Neural cell (in vitro differentiated cells): Measurements from ENCODE around the gene CRACDL. TPM values are rescaled to one million over a fixed set of nuclear protein-coding genes. Genes with fewer than 3 reads are reported as not detected.

ENCODE experiments used
- H2AFZ ChIP-seq: fragments of 200-600, 300-800 bp; sonication (generic), shearing (Covaris generic); 2 replicates; pipeline ENCODE4 v1.6.0; 2014; ENCODE audit warnings: low read depth, mild to moderate bottlenecking, antibody characterized with exemption, low read length, moderate library complexity
- H3F3A ChIP-seq: fragments of 200-600 bp; shearing (Covaris generic); 2 replicates; pipeline ENCODE4 v1.6.1; 2016; ENCODE audit warnings: mild to moderate bottlenecking, moderate library complexity, mixed read lengths, antibody characterized with exemption, low read length; ENCODE audit not compliant: insufficient read depth, poor library complexity, severe bottlenecking
- H3K27ac ChIP-seq: fragments of 200-600, 300-800 bp; sonication (generic), shearing (Covaris generic); 2 replicates; pipeline ENCODE4 v1.5.1; 2014; ENCODE audit warnings: mild to moderate bottlenecking, low read length, moderate library complexity
- H3K27me3 ChIP-seq: fragments of 300-800, 200-600 bp; sonication (generic), shearing (Covaris generic); 2 replicates; pipeline ENCODE4 v1.6.0; 2014; ENCODE audit warnings: mild to moderate bottlenecking, low read depth, low read length, moderate library complexity; ENCODE audit not compliant: insufficient read depth
- H3K36me3 ChIP-seq: fragments of 300-800, 200-600 bp; sonication (generic), shearing (Covaris generic); 2 replicates; pipeline ENCODE4 v1.5.1; 2014; ENCODE audit warnings: mild to moderate bottlenecking, antibody characterized with exemption, low read length, moderate library complexity; ENCODE audit not compliant: insufficient read depth
- H3K4me2 ChIP-seq: fragments of 300-800, 200-600 bp; sonication (generic), shearing (Covaris generic); 2 replicates; pipeline ENCODE4 v1.6.0; 2014; ENCODE audit warnings: mild to moderate bottlenecking, low read length
- H3K4me3 ChIP-seq: fragments of 300-800, 200-600 bp; sonication (generic), shearing (Covaris generic); 2 replicates; pipeline ENCODE4 v1.5.1; 2014; ENCODE audit warnings: mild to moderate bottlenecking, low read length, moderate library complexity
- H3K79me2 ChIP-seq: fragments of 200-600 bp; shearing (Covaris generic); replicated peaks from 2 replicates; pipeline ENCODE4 v1.6.0; 2014; ENCODE audit warnings: mild to moderate bottlenecking, low read length, moderate library complexity; ENCODE audit not compliant: insufficient read depth
- H3K9ac ChIP-seq: fragments of 300-800, 200-600 bp; sonication (generic), shearing (Covaris generic); 2 replicates; pipeline ENCODE4 v1.6.1; 2016; ENCODE audit warnings: mild to moderate bottlenecking, low read length, mixed read lengths
- H3K9me2 ChIP-seq: fragments of 200-600 bp; shearing (Covaris generic); 2 replicates; pipeline ENCODE4 v1.6.1; 2016; ENCODE audit warnings: mild to moderate bottlenecking, low read length, mixed read lengths; ENCODE audit not compliant: insufficient read depth
- H3K9me3 ChIP-seq: fragments of 200-600, 300-800 bp; sonication (generic), shearing (Covaris generic); 2 replicates; pipeline ENCODE4 v1.6.1; 2016; ENCODE audit warnings: mild to moderate bottlenecking, mixed run types, low read length, moderate library complexity, mixed read lengths
- H4K20me1 ChIP-seq: fragments of 200-600 bp; shearing (Covaris generic); 2 replicates; pipeline ENCODE4 v1.6.1; 2016; ENCODE audit warnings: mild to moderate bottlenecking, mixed run types; ENCODE audit not compliant: insufficient read depth
- EZH2 ChIP-seq: fragments of 200-600, 300-800 bp; shearing (Covaris generic), sonication (generic); IDR thresholded peaks from 2 replicates; pipeline ENCODE4 v1.6.1; 2014; ENCODE audit warnings: antibody characterized with exemption, low read length, borderline replicate concordance, mild to moderate bottlenecking; ENCODE audit not compliant: insufficient read depth, poor library complexity, severe bottlenecking
- MXI1 ChIP-seq: fragments of 450-650 bp; conservative IDR thresholded peaks from 2 replicates; pipeline ENCODE4 v1.6.1; 2014; ENCODE audit warnings: antibody characterized with exemption, mild to moderate bottlenecking; ENCODE audit not compliant: poor library complexity, severe bottlenecking
- POLR2AphosphoS5 ChIP-seq: IDR thresholded peaks from 2 replicates; pipeline ENCODE4 v1.6.1; 2012
- RAD21 ChIP-seq: fragments of 450-650 bp; conservative IDR thresholded peaks from 2 replicates; pipeline ENCODE4 v1.6.1; 2014; ENCODE audit warnings: antibody characterized with exemption, mild to moderate bottlenecking, moderate library complexity
- SMC3 ChIP-seq: fragments of 450-650 bp; conservative IDR thresholded peaks from 2 replicates; pipeline ENCODE4 v1.6.1; 2014; ENCODE audit warnings: antibody characterized with exemption, mild to moderate bottlenecking, moderate library complexity; ENCODE audit not compliant: poor library complexity
- TAF1 ChIP-seq: IDR thresholded peaks from 2 replicates; pipeline ENCODE4 v1.6.1; 2012; ENCODE audit warnings: low read depth
- polyA plus RNA-seq: library from polyadenylated mRNA; depleted of rRNA; stranded (reverse); fragments of >200 nt; gene quantifications from 2 replicates; pipeline ENCODE4 v1.2.3, GENCODE V29; 2014
- TF ChIP-seq, protein P1 (sequence below): IDR thresholded peaks from 2 replicates; pipeline ENCODE4 v1.6.1; 2012; ENCODE audit warnings: borderline replicate concordance
- TF ChIP-seq, protein P2 (sequence below): fragments of 450-650 bp; IDR thresholded peaks from 2 replicates; pipeline ENCODE4 v1.5.1; 2014; ENCODE audit warnings: antibody characterized with exemption, mild to moderate bottlenecking, moderate library complexity; ENCODE audit not compliant: poor library complexity, severe bottlenecking

CRACDL gene
- polyA plus RNA-seq, 1 donor from 2014 or later, result 0.85 TPM

DNA sequence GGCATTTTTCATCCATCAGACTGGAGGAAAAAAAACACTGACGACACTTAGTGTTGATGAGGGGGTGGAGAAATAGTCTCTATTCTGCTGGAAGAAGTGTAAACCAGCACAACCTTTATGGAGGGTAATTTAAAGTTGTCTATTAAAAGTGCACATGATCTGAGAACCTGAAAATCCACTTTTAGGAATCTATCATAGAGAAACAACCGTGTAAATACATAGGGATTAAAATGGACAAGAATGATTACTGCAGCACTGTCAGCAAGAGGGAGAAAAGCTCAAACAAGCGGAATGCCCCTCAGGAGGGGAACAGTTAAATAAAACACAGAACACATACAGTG, 125.5 kb downstream of the CRACDL start:
- Histone ChIP-seq H3K27ac (no peak overlapping the region), H3K4me2 (no peak overlapping the region), H3F3A (no peaks in the 10 kb centered on the region), H3K27me3 (no peaks in the 10 kb centered on the region), H3K36me3 (no peaks in the 10 kb centered on the region), H3K4me3 (no peak overlapping the region), H3K9me2 (no peaks in the 10 kb centered on the region), H3K79me2 (no peaks in the 10 kb centered on the region), H3K9ac (no peak overlapping the region), H2AFZ (no peak overlapping the region), H3K9me3 (no peaks in the 10 kb centered on the region), H4K20me1 (no peaks in the 10 kb centered on the region)
- TF ChIP-seq EZH2 (no peak), SMC3 (no peak), POLR2AphosphoS5 (no peak), MXI1 (no peak), RAD21 (no peak)
- TF ChIP-seq, protein P1, sequence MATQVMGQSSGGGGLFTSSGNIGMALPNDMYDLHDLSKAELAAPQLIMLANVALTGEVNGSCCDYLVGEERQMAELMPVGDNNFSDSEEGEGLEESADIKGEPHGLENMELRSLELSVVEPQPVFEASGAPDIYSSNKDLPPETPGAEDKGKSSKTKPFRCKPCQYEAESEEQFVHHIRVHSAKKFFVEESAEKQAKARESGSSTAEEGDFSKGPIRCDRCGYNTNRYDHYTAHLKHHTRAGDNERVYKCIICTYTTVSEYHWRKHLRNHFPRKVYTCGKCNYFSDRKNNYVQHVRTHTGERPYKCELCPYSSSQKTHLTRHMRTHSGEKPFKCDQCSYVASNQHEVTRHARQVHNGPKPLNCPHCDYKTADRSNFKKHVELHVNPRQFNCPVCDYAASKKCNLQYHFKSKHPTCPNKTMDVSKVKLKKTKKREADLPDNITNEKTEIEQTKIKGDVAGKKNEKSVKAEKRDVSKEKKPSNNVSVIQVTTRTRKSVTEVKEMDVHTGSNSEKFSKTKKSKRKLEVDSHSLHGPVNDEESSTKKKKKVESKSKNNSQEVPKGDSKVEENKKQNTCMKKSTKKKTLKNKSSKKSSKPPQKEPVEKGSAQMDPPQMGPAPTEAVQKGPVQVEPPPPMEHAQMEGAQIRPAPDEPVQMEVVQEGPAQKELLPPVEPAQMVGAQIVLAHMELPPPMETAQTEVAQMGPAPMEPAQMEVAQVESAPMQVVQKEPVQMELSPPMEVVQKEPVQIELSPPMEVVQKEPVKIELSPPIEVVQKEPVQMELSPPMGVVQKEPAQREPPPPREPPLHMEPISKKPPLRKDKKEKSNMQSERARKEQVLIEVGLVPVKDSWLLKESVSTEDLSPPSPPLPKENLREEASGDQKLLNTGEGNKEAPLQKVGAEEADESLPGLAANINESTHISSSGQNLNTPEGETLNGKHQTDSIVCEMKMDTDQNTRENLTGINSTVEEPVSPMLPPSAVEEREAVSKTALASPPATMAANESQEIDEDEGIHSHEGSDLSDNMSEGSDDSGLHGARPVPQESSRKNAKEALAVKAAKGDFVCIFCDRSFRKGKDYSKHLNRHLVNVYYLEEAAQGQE, result no peak
- TF ChIP-seq, protein P2, sequence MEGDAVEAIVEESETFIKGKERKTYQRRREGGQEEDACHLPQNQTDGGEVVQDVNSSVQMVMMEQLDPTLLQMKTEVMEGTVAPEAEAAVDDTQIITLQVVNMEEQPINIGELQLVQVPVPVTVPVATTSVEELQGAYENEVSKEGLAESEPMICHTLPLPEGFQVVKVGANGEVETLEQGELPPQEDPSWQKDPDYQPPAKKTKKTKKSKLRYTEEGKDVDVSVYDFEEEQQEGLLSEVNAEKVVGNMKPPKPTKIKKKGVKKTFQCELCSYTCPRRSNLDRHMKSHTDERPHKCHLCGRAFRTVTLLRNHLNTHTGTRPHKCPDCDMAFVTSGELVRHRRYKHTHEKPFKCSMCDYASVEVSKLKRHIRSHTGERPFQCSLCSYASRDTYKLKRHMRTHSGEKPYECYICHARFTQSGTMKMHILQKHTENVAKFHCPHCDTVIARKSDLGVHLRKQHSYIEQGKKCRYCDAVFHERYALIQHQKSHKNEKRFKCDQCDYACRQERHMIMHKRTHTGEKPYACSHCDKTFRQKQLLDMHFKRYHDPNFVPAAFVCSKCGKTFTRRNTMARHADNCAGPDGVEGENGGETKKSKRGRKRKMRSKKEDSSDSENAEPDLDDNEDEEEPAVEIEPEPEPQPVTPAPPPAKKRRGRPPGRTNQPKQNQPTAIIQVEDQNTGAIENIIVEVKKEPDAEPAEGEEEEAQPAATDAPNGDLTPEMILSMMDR, result no peak

DNA sequence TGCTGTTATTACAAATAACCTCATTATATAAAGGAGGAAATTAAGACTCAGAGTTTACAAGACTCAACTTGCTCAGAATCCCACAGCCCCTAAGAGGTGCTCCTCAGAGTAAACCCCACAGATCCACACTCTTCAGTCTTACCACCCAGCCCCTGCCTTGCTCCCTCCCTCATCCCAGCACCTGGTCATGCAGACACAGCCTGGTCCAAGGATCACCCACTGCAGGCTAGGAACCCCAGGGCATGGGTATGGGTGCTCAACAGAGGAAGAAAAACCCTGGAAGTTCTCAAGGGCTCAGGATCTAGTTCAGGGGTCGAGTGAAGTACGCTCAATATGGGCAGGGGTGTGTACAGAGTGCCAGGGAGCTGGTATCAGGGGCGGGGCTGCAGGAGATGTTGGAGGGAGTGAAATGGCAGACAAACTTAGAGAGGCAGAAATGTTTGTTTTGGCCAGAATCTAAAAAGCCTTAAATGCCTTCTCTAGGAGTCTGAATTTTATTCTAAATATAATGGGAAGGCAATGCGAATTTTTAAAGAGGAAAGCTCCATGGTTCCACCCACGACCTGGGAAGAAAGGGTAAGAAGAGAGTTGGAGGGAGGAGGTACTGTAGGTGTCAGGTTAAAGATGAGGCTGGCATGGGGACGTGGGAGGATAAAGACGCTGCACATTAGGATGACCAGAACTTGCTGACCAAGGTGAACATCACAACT, 126.0 kb downstream of the CRACDL start:
- Histone ChIP-seq H4K20me1 (no peaks in the 10 kb centered on the region), H3K9me2 (no peaks in the 10 kb centered on the region), H3K4me2 (no peak overlapping the region), H3F3A (no peaks in the 10 kb centered on the region), H2AFZ (no peak overlapping the region), H3K4me3 (no peak overlapping the region), H3K36me3 (no peaks in the 10 kb centered on the region), H3K79me2 (no peaks in the 10 kb centered on the region), H3K27me3 (no peaks in the 10 kb centered on the region), H3K9me3 (no peaks in the 10 kb centered on the region), H3K27ac (no peak overlapping the region), H3K9ac (no peak overlapping the region)
- no peak for TF ChIP-seq MXI1
- TF ChIP-seq, protein P1, result no peak
- no peak for TF ChIP-seq POLR2AphosphoS5
- no peak for TF ChIP-seq TAF1
